HepG2 (cell line): ENCODE results near the gene TM7SF3. TPM values are rescaled to one million over a fixed set of nuclear protein-coding genes. Genes with fewer than 3 reads are reported as not detected.
"Not testable (repeated sequence)": the region's sequence is repeated elsewhere in the genome, so short reads cannot be mapped to it uniquely, and the experiment has no call there.

Experiments
- ATAC-seq: fragments of 200-7000 bp; cut with Tn5 transposase; 3 replicates; pipeline ENCODE4 v1.9.1; 2020; ENCODE audit warnings: mild to moderate bottlenecking, moderate library complexity
- BruUV-seq: library from RNA; stranded (reverse); fragments of 400-500 nt; replicated peaks from 2 replicates; lab custom pipeline; 2021; lab: Mats Ljungman, UMichigan
- CTCF ChIA-PET: fragments of 300-600 bp; formaldehyde crosslinking; extraction: SDS; loops from one replicate; lab custom pipeline; 2021; ENCODE audit warnings: low total read pairs, inconsistent platforms, low intra/inter-chr PET ratio; lab: Yijun Ruan, JAX
- POLR2A ChIA-PET: fragments of 350-600 bp; sonication (Branson Sonifier 250); formaldehyde crosslinking; loops from one replicate; lab custom pipeline; 2020; ENCODE audit warnings: antibody characterized with exemption, inconsistent platforms; lab: Yijun Ruan, JAX
- DNase-seq: peaks from one replicate; pipeline ENCODE4 v3.0.0-alpha.2; 2015; ENCODE audit warnings: low spot score
- FAIRE-seq: peaks from 3 replicates; lab custom pipeline; 2011; peaks lifted over from hg19 to GRCh38; lab: Jason Lieb, UNC
- H2AFZ ChIP-seq: one replicate; pipeline ENCODE4 v1.6.1; 2011; ENCODE audit warnings: low read length, inconsistent platforms
- H3K27ac ChIP-seq: fragments of 300-600 bp; 3 replicates; pipeline ENCODE4 v1.8.0; 2011; ENCODE audit warnings: mixed run types, mild to moderate bottlenecking, mixed read lengths, low read length, inconsistent platforms; ENCODE audit not compliant: insufficient read depth; ENCODE audit errors: extremely low read length
- H3K27me3 ChIP-seq, 2 experiments: fragments of 200-600 bp in 1 of 2; 2 replicates in 1 of 2; 3 replicates in 1 of 2; pipeline versions ENCODE4 v1.6.0 to v1.8.0; 2011; ENCODE audit warnings: low read length in 2 of 2, mild to moderate bottlenecking in 2 of 2, moderate library complexity in 2 of 2, inconsistent platforms in 1 of 2; ENCODE audit not compliant: insufficient read depth in 2 of 2, control insufficient read depth in 1 of 2
- H3K36me3 ChIP-seq, 2 experiments: fragments of 200-600 bp in 1 of 2; replicated peaks in 1 of 2; 2 replicates in 1 of 2; 3 replicates in 1 of 2; pipeline versions ENCODE4 v1.5.1 to v1.8.0; 2011; ENCODE audit warnings: low read length in 2 of 2, inconsistent platforms in 1 of 2; ENCODE audit not compliant: insufficient read depth in 2 of 2, control insufficient read depth in 1 of 2
- H3K4me1 ChIP-seq: 2 replicates; pipeline ENCODE4 v1.5.1; 2012; ENCODE audit warnings: low read length, inconsistent platforms; ENCODE audit not compliant: insufficient read depth
- H3K4me2 ChIP-seq: 2 replicates; pipeline ENCODE4 v1.6.0; 2011; ENCODE audit warnings: low read depth, low read length, inconsistent platforms
- H3K4me3 ChIP-seq, 3 experiments: fragments of 200-600 bp in 1 of 3; sonication (generic), shearing (Covaris generic) in 1 of 3; replicated peaks in 1 of 3; 2 replicates each; pipeline ENCODE4 v1.5.1; 2011 to 2016; ENCODE audit warnings: low read length in 3 of 3, inconsistent platforms in 2 of 3, low read depth in 2 of 3, mild to moderate bottlenecking in 2 of 3, control low read depth in 1 of 3, mixed read lengths in 1 of 3; ENCODE audit not compliant: insufficient read depth in 1 of 3
- H3K79me2 ChIP-seq: one replicate; pipeline ENCODE4 v1.6.1; 2011; ENCODE audit warnings: low read length, inconsistent platforms; ENCODE audit not compliant: insufficient read depth
- H3K9ac ChIP-seq: 2 replicates; pipeline ENCODE4 v1.6.0; 2011; ENCODE audit warnings: mild to moderate bottlenecking, low read depth, low read length, inconsistent platforms; ENCODE audit not compliant: insufficient read depth
- H3K9me3 ChIP-seq: 2 replicates; pipeline ENCODE4 v1.5.1; 2012; ENCODE audit warnings: mild to moderate bottlenecking, low read length
- H4K20me1 ChIP-seq: 2 replicates; pipeline ENCODE4 v1.6.0; 2011; ENCODE audit warnings: inconsistent platforms, mild to moderate bottlenecking, low read length, moderate library complexity; ENCODE audit not compliant: insufficient read depth
- BATF2 ChIP-seq: sonication (generic); formaldehyde crosslinking; IDR thresholded peaks from 2 replicates; pipeline ENCODE4 v1.8.0; 2022; ENCODE audit warnings: mild to moderate bottlenecking, missing genetic modification reagents, moderate library complexity
- CEBPB ChIP-seq: IDR thresholded peaks from 2 replicates; pipeline ENCODE4 v1.6.1; 2011; ENCODE audit warnings: low read depth, low read length, improper control_type of control experiment, borderline replicate concordance
- EZH2 ChIP-seq: conservative IDR thresholded peaks from 2 replicates; pipeline ENCODE4 v1.6.1; 2012; ENCODE audit warnings: mild to moderate bottlenecking, low read depth, low read length, moderate library complexity
- HHEX ChIP-seq: IDR thresholded peaks from 2 replicates; pipeline ENCODE4 v1.6.1; 2016; ENCODE audit warnings: control low read depth
- NAIF1 ChIP-seq: sonication (generic); formaldehyde crosslinking; IDR thresholded peaks from 2 replicates; pipeline ENCODE4 v1.5.0; 2020; ENCODE audit warnings: mild to moderate bottlenecking, missing genetic modification reagents, borderline replicate concordance
- NKX3-1 ChIP-seq: sonication (generic); formaldehyde crosslinking; IDR thresholded peaks from 2 replicates; pipeline ENCODE4 v1.5.0; 2020; ENCODE audit warnings: missing genetic modification reagents
- PBX3 ChIP-seq: sonication (generic); formaldehyde crosslinking; IDR thresholded peaks from 2 replicates; pipeline ENCODE4 v1.8.1; 2023; ENCODE audit warnings: missing genetic modification reagents, inconsistent platforms, borderline replicate concordance
- ZFP1 ChIP-seq: IDR thresholded peaks from 2 replicates; pipeline ENCODE4 v1.6.1; 2016
- ZMAT5 ChIP-seq: sonication (generic); formaldehyde crosslinking; IDR thresholded peaks from 2 replicates; pipeline ENCODE4 v1.5.0; 2020; ENCODE audit warnings: mild to moderate bottlenecking, low read depth, missing genetic modification reagents, borderline replicate concordance
- WGBS: methylation state at CpG from one replicate; pipeline ENCODE4 v1.1.6; 2017; ENCODE audit warnings: low lambda C conversion rate; 5-methylcytosine and 5-hydroxymethylcytosine counted together
- in situ Hi-C: cut with HindIII; loops from 2 replicates; pipeline ENCODE4 v1.10.0; 2017; ENCODE audit warnings: low pct_unique_long_range_greater_than_20kb; ENCODE audit not compliant: extremely low pct_ligation_motif_present
- intact Hi-C: fragments of 100-400 bp; cut with micrococcal nuclease; formaldehyde crosslinking; loops from one replicate; pipeline ENCODE4 v1.10.0; 2022; ENCODE audit not compliant: unreplicated experiment
- polyA plus RNA-seq, 8 experiments: library from polyadenylated mRNA; depleted of rRNA in 3 of 8; stranded (reverse) in 7 of 8; unstranded in 1 of 8; fragments of >200 nt; fragmentation: Illumina TruSeq in 4 of 8; extraction: Trizol in 4 of 8; gene quantifications; 2 replicates each; pipeline versions ENCODE4 v1.2.1 to v1.2.3, GENCODE V29; 2011 to 2016; ENCODE audit warnings: low read depth in 4 of 8, missing spikeins in 1 of 8, mixed read lengths in 1 of 8; ENCODE audit not compliant: insufficient read depth in 1 of 8
- total RNA-seq, 5 experiments: library from RNA; depleted of rRNA; stranded (reverse); fragments of >200 nt; fragmentation: Illumina TruSeq; extraction: Trizol; gene quantifications; 2 replicates each; pipeline ENCODE4 v1.2.3, GENCODE V29; 2016; ENCODE audit warnings: low read depth in 1 of 5

The TM7SF3 gene
- total and polyA plus RNA-seq, 2 of the 13 experiments (the other 11 are each of a cell fraction or from before 2014, with no cell fraction given), result 116 to 142 TPM

DNA sequence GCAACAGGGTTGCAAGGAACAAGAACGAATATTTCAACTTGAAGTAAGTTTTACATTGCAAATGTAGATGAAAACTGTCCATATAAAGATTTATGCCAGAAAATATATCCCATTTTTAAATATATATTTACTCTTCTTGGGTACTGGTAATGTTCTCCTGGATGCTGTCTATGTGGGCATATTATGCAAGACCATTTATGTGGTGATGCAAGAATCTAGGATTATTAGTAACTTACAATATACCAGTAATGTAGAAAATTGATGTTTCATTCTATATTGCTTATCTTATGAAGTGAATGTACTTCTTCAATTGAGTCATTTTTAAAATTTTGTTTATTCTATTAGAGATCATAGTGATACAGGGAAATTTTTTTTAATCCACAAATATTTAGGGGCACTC, 50.8 kb downstream of the TM7SF3 start:
- Histone ChIP-seq H3K9ac (no peak overlapping the region), H3K9me3 (no peaks in the 10 kb centered on the region), H3K4me1 (no peaks in the 10 kb centered on the region), H2AFZ (no peak overlapping the region), H3K27me3 (no peaks in the 10 kb centered on the region), H3K36me3 (peaks cover 0 to 25% of the 10 kb centered on the region in 2 experiments; a peak in 3 of 5 replicates), H3K79me2 (no peaks in the 10 kb centered on the region), H3K27ac (no peak overlapping the region), H3K4me2 (no peak overlapping the region), H4K20me1 (no peaks in the 10 kb centered on the region), H3K4me3 (no peak overlapping the region)
- in situ Hi-C loops, result no loop called here
- no peak for TF ChIP-seq NAIF1 (CRISPR knock-in tag)
- peak; percentile 54 for TF ChIP-seq CEBPB
- WGBS, result 100% methylated on average over 1 of the region's 1 CpG
- FAIRE-seq (no peak), ATAC-seq (no peak), DNase-seq (no peak)
- BruUV-seq, result no TSS peak
- POLR2A ChIA-PET, result no interaction called here
- intact Hi-C loops, result no loop called here
- CTCF ChIA-PET, result no interaction called here

DNA sequence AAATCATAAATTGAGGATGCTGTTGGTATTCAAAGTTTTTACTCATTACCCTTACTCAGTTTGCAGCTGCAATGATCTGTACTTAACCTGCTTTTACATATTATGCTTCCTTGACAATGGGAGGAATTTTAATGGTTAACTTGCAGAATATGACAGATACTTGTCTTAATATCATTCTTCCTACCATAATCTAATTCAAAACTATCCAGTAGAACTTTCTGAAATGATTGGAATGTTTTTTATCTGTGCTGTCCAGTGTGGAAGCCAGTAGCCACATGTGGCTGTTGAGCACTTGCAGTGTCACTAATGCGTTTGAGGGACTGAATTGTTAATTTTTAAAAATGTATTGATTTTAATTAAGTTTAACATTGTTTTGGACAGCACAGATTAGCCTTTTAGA, 52.4 kb downstream of the TM7SF3 start:
- POLR2A ChIA-PET, result no interaction called here
- no TSS peak for BruUV-seq
- no peaks in the 10 kb centered on the region for H3K79me2 ChIP-seq
- no peaks in the 10 kb centered on the region for H3K4me1 ChIP-seq
- in situ Hi-C loops, result no loop called here
- ATAC-seq, result no peak
- no peak overlapping the region for H3K4me3 ChIP-seq
- peaks cover 0 to 36% of the 10 kb centered on the region in 2 experiments; a peak in 4 of 5 replicates for H3K36me3 ChIP-seq
- intact Hi-C loops, result no loop called here
- H2AFZ ChIP-seq, result no peak overlapping the region
- no peak overlapping the region for H3K9ac ChIP-seq
- TF ChIP-seq BATF2 (CRISPR knock-in tag), result no peak
- no peak for TF ChIP-seq EZH2
- TF ChIP-seq ZFP1 (CRISPR knock-in tag), result no peak
- no peak for TF ChIP-seq PBX3 (CRISPR knock-in tag)
- no peak for TF ChIP-seq NKX3-1 (CRISPR knock-in tag)
- no peak for TF ChIP-seq HHEX (CRISPR knock-in tag)
- no peak for TF ChIP-seq ZMAT5 (CRISPR knock-in tag)
- TF ChIP-seq, all 625 proteins: peak for 0
- no peak for FAIRE-seq
- Histone ChIP-seq H3K27ac (no peak overlapping the region), H3K9me3 (no peaks in the 10 kb centered on the region), H3K27me3 (no peaks in the 10 kb centered on the region), H4K20me1 (no peaks in the 10 kb centered on the region), H3K4me2 (no peak overlapping the region)
- DNase-seq, result no peak
- CTCF ChIA-PET, result no interaction called here
- 100% methylated on average over 1 of the region's 1 CpG for WGBS

- H3K27ac ChIP-seq, H3K79me2 ChIP-seq, H3K9ac ChIP-seq, ATAC-seq, BruUV-seq, H3K27me3 ChIP-seq, H2AFZ ChIP-seq, H3K4me1 ChIP-seq, in situ Hi-C loops, POLR2A ChIA-PET, H3K9me3 ChIP-seq, H4K20me1 ChIP-seq, H3K4me3 ChIP-seq, intact Hi-C loops, DNase-seq, CTCF ChIA-PET, FAIRE-seq, H3K4me2 ChIP-seq: not testable (repeated sequence)
- peaks cover 1 to 37% of the 10 kb centered on the region in 2 experiments; a peak in 4 of 5 replicates for H3K36me3 ChIP-seq
- 97% methylated on average over 7 of the region's 7 CpGs for WGBS
Measured at GRCh38 chr12:26961391-26961790, 52.8 kb downstream of the TM7SF3 start.
